ENCODE measurements around the gene PPP3CA. TPM values are rescaled to one million over a fixed set of nuclear protein-coding genes. Genes with fewer than 3 reads are reported as not detected.

Gene PPP3CA
- total and polyA plus RNA-seq, 2 of the 13 experiments (the other 11 are each of a cell fraction or from before 2014, with no cell fraction given), result 4.8 to 13.2 TPM

DNA sequence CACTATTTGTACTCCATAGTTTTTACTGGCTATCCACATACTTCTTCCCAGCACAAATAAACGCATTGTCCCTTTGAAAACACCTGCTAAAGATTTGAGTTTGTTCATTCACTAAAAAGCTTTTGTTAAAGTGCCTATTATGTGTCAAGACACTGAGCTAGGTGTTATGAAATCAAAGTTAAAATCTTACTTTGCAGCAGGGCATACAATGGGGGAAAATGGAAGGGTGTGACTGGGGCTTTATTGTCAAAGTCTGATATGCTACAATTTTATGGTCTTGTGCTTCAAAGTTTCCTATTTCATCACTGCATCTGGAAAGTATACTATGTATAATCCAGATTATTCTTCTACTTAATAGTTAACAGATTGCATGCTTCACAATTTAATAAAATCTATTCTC lies 128.4 kb downstream of the PPP3CA start (continued):
- TF ChIP-seq, protein P1, sequence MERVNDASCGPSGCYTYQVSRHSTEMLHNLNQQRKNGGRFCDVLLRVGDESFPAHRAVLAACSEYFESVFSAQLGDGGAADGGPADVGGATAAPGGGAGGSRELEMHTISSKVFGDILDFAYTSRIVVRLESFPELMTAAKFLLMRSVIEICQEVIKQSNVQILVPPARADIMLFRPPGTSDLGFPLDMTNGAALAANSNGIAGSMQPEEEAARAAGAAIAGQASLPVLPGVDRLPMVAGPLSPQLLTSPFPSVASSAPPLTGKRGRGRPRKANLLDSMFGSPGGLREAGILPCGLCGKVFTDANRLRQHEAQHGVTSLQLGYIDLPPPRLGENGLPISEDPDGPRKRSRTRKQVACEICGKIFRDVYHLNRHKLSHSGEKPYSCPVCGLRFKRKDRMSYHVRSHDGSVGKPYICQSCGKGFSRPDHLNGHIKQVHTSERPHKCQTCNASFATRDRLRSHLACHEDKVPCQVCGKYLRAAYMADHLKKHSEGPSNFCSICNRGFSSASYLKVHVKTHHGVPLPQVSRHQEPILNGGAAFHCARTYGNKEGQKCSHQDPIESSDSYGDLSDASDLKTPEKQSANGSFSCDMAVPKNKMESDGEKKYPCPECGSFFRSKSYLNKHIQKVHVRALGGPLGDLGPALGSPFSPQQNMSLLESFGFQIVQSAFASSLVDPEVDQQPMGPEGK (CRISPR knock-in tag; IDR thresholded peaks at IDR 0.05), result no peak
- TF ChIP-seq, protein P2, sequence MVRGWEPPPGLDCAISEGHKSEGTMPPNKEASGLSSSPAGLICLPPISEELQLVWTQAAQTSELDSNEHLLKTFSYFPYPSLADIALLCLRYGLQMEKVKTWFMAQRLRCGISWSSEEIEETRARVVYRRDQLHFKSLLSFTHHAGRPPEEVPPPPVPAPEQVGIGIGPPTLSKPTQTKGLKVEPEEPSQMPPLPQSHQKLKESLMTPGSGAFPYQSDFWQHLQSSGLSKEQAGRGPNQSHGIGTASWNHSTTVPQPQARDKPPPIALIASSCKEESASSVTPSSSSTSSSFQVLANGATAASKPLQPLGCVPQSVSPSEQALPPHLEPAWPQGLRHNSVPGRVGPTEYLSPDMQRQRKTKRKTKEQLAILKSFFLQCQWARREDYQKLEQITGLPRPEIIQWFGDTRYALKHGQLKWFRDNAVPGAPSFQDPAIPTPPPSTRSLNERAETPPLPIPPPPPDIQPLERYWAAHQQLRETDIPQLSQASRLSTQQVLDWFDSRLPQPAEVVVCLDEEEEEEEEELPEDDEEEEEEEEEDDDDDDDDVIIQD (CRISPR knock-in tag; IDR thresholded peaks at IDR 0.05; ENCODE audit: low read depth), result no peak
- TF ChIP-seq CBX2 (IDR thresholded peaks at IDR 0.05; ENCODE audit: low read depth, low read length) (no peak), CBX2 (CRISPR knock-in tag; IDR thresholded peaks at IDR 0.05; ENCODE audit: low read depth) (no peak), NCOA2 (CRISPR knock-in tag; IDR thresholded peaks at IDR 0.05) (no peak), DR1 (CRISPR knock-in tag; IDR thresholded peaks at IDR 0.05) (no peak)
- TF ChIP-seq, protein P3, sequence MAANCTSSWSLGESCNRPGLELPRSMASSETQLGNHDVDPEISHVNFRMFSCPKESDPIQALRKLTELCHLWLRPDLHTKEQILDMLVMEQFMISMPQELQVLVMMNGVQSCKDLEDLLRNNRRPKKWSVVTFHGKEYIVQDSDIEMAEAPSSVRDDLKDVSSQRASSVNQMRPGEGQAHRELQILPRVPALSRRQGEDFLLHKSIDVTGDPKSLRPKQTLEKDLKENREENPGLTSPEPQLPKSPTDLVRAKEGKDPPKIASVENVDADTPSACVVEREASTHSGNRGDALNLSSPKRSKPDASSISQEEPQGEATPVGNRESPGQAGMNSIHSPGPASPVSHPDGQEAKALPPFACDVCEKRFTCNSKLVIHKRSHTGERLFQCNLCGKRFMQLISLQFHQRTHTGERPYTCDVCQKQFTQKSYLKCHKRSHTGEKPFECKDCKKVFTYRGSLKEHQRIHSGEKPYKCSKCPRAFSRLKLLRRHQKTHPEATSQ (CRISPR knock-in tag; IDR thresholded peaks at IDR 0.05; ENCODE audit: borderline replicate concordance), result no peak
- TF ChIP-seq, protein P4, sequence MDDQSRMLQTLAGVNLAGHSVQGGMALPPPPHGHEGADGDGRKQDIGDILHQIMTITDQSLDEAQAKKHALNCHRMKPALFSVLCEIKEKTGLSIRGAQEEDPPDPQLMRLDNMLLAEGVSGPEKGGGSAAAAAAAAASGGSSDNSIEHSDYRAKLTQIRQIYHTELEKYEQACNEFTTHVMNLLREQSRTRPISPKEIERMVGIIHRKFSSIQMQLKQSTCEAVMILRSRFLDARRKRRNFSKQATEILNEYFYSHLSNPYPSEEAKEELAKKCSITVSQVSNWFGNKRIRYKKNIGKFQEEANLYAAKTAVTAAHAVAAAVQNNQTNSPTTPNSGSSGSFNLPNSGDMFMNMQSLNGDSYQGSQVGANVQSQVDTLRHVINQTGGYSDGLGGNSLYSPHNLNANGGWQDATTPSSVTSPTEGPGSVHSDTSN (CRISPR knock-in tag; IDR thresholded peaks at IDR 0.05; ENCODE audit: borderline replicate concordance), result no peak
- TF ChIP-seq, protein P5, sequence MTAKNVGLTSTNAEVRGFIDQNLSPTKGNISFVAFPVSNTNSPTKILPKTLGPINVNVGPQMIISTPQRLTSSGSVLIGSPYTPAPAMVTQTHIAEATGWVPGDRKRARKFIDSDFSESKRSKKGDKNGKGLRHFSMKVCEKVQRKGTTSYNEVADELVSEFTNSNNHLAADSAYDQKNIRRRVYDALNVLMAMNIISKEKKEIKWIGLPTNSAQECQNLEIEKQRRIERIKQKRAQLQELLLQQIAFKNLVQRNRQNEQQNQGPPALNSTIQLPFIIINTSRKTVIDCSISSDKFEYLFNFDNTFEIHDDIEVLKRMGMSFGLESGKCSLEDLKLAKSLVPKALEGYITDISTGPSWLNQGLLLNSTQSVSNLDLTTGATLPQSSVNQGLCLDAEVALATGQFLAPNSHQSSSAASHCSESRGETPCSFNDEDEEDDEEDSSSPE (CRISPR knock-in tag; IDR thresholded peaks at IDR 0.05), result no peak
